Lower leg skin (tissue), 4 donors: Measurements from ENCODE around the gene ELAVL1. TPM values are rescaled to one million over a fixed set of nuclear protein-coding genes. Genes with fewer than 3 reads are reported as not detected.
"Not testable (repeated sequence)": the region's sequence is repeated elsewhere in the genome, so short reads cannot be mapped to it uniquely, and the experiment has no call there.

Source experiments
- DNase-seq, 2 donors: peaks; one replicate each; pipeline ENCODE4 v3.0.0-alpha.2; 2019; ENCODE audit warnings: low spot score in 2 of 2
- H3K4me3 ChIP-seq: fragments of 200-600 bp; sonication (generic); 2 replicates; pipeline ENCODE4 v1.5.1; 2017; ENCODE audit warnings: mild to moderate bottlenecking, low read depth; ENCODE audit not compliant: poor library complexity, severe bottlenecking
- CTCF ChIP-seq, 3 donors: fragments of 450-650 bp; IDR thresholded peaks; one replicate each; pipeline ENCODE4 v1.5.1; 2016; ENCODE audit warnings: antibody characterized with exemption in 3 of 3, mild to moderate bottlenecking in 3 of 3, moderate library complexity in 2 of 3
- POLR2A ChIP-seq, 2 donors: fragments of 450-650 bp; IDR thresholded peaks; one replicate each; pipeline ENCODE4 v1.6.1; 2016 to 2017; ENCODE audit warnings: antibody characterized with exemption in 2 of 2, mild to moderate bottlenecking in 1 of 2, moderate library complexity in 1 of 2
- WGBS, 2 donors: methylation state at CpG; one replicate each; pipeline ENCODE4 v1.1.5; 2018; 5-methylcytosine and 5-hydroxymethylcytosine counted together
- intact Hi-C: fragments of 100-400 bp; cut with DNase I; formaldehyde crosslinking; loops from one replicate; pipeline ENCODE4 v1.15.0; 2023; ENCODE audit warnings: low total_unique reads
- total RNA-seq, 4 donors: library from RNA; depleted of rRNA; stranded (reverse); fragments of >200 nt; gene quantifications; one replicate each; pipeline ENCODE4 v1.1.0, GENCODE V29; 2016

Gene ELAVL1
- total RNA-seq, 4 donors from 2014 or later, result 24.8 to 49.2 (median 30.9) TPM

GRCh38 chr19:7962644-7963268, 42.7 kb downstream of the ELAVL1 start:
- intact Hi-C loops, result no loop called here
- no peak for DNase-seq
- TF ChIP-seq POLR2A (IDR thresholded peaks at IDR 0.05) (no peak), CTCF (IDR thresholded peaks at IDR 0.05) (no peak)
- H3K4me3 ChIP-seq, result no peak overlapping the region
- WGBS, 2 donors, result 83 to 89% methylated on average over 22 of the region's 22 CpGs

- no peak for TF ChIP-seq CTCF (IDR thresholded peaks at IDR 0.05)
- no peak for TF ChIP-seq POLR2A (IDR thresholded peaks at IDR 0.05)
- DNase-seq, result no peak
- no peak overlapping the region for H3K4me3 ChIP-seq
- WGBS, 2 donors, result 77 to 78% methylated on average over 13 of the region's 13 CpGs
- intact Hi-C loops, result no loop called here
Observed at GRCh38 chr19:7961920-7962626, 43.4 kb downstream of the ELAVL1 start.

GRCh38 chr19:7961082-7961481, 44.4 kb downstream of the ELAVL1 start:
- 90 to 97% methylated on average over 4 of the region's 4 CpGs for WGBS, 2 donors
- intact Hi-C loops, H3K4me3 ChIP-seq, DNase-seq: not testable (repeated sequence)

GRCh38 chr19:7959211-7959610, 46.2 kb downstream of the ELAVL1 start:
- 70 to 72% methylated on average over 6 of the region's 6 CpGs for WGBS, 2 donors

GRCh38 chr19:7955696-7956095, 49.7 kb downstream of the ELAVL1 start:
- 87 to 91% methylated on average over 11 of the region's 11 CpGs for WGBS, 2 donors
- no peak overlapping the region for H3K4me3 ChIP-seq
- intact Hi-C loops, result no loop called here
- TF ChIP-seq POLR2A (IDR thresholded peaks at IDR 0.05) (no peak), CTCF (IDR thresholded peaks at IDR 0.05) (no peak)
- no peak for DNase-seq

More at GRCh38 chr19:7959211-7959610, 46.2 kb downstream of the ELAVL1 start:
- DNase-seq, result no peak
- intact Hi-C loops, result no loop called here
- no peak overlapping the region for H3K4me3 ChIP-seq
- TF ChIP-seq POLR2A (IDR thresholded peaks at IDR 0.05), result no peak
- no peak for TF ChIP-seq CTCF (IDR thresholded peaks at IDR 0.05)

- H3K4me3 ChIP-seq, result no peak overlapping the region
- 73 to 78% methylated on average over 7 of the region's 7 CpGs for WGBS, 2 donors
- TF ChIP-seq POLR2A (IDR thresholded peaks at IDR 0.05), result no peak
- TF ChIP-seq CTCF (IDR thresholded peaks at IDR 0.05), result no peak
- DNase-seq, result no peak
- intact Hi-C loops, result no loop called here
Observed at GRCh38 chr19:7953576-7953975, 51.9 kb downstream of the ELAVL1 start.
